Activated CD4-positive, alpha-beta T cell treated with anti-CD3 and anti-CD28 coated beads, Interleukin-2, amount 50 U/mL, for 16 hours (primary cell): ENCODE results near the gene KRTAP4-11.
"Not testable (repeated sequence)": the region's sequence is repeated elsewhere in the genome, so short reads cannot be mapped to it uniquely, and the experiment has no call there.

ENCODE experiments used
- DNase-seq: peaks from one replicate; pipeline ENCODE4 v3.0.0-alpha.2; 2020

KRTAP4-11 gene

GRCh38 chr17:41123292-41123990 is 5.3 kb upstream of the KRTAP4-11 start:
- DNase-seq = not testable (repeated sequence)

GRCh38 chr17:41121742-41122141 is 3.6 kb upstream of the KRTAP4-11 start:
- DNase-seq = no peak

- not testable (repeated sequence) for DNase-seq
These were observed 1.8 kb upstream of the KRTAP4-11 start for GRCh38 chr17:41119696-41120690.

GRCh38 chr17:41118721-41119120 is 548 bp upstream of the KRTAP4-11 start:
- no peak for DNase-seq

- no peak for DNase-seq
These were observed 1.9 kb downstream of the KRTAP4-11 start for GRCh38 chr17:41116297-41116696.

- DNase-seq = no peak
These were observed 6.9 kb downstream of the KRTAP4-11 start for GRCh38 chr17:41111151-41111885.

GRCh38 chr17:41108728-41109386 is 9.3 kb downstream of the KRTAP4-11 start:
- not testable (repeated sequence) for DNase-seq

GRCh38 chr17:41107941-41108450 is 10.2 kb downstream of the KRTAP4-11 start:
- no peak for DNase-seq

GRCh38 chr17:41105347-41105746 is 12.8 kb downstream of the KRTAP4-11 start, which contains the start of gene KRTAP4-9:
TSS of gene KRTAP4-9 (plus strand) at chr17:41105389. CDS start at chr17:41105389, 0 bp downstream.
- not testable (repeated sequence) for DNase-seq

GRCh38 chr17:41104386-41105038 is 13.7 kb downstream of the KRTAP4-11 start:
- not testable (repeated sequence) for DNase-seq

- DNase-seq = no peak
These were observed 14.3 kb downstream of the KRTAP4-11 start for GRCh38 chr17:41103896-41104295.

- DNase-seq = no peak
These were observed 16.4 kb downstream of the KRTAP4-11 start, which contains the start of gene KRTAP4-16 for GRCh38 chr17:41101586-41102259. TSS of gene KRTAP4-16 (minus strand) at chr17:41102209. CDS start at chr17:41102209, 0 bp downstream.

GRCh38 chr17:41099682-41100480 is 18.3 kb downstream of the KRTAP4-11 start:
- DNase-seq = not testable (repeated sequence)

GRCh38 chr17:41098481-41098880 is 19.7 kb downstream of the KRTAP4-11 start:
- no peak for DNase-seq

GRCh38 chr17:41098042-41098441 is 20.1 kb downstream of the KRTAP4-11 start, which contains the start of gene KRTAP4-8:
TSS of gene KRTAP4-8 (minus strand) at chr17:41098142. CDS start at chr17:41098084, 58 bp downstream.
- no peak for DNase-seq

- no peak for DNase-seq
These were observed 22.1 kb downstream of the KRTAP4-11 start for GRCh38 chr17:41096055-41096454.

- DNase-seq = not testable (repeated sequence)
These were observed 29.3 kb downstream of the KRTAP4-11 start for GRCh38 chr17:41088760-41089352.

GRCh38 chr17:41084100-41084856 is 33.9 kb downstream of the KRTAP4-11 start, which contains the start of gene KRTAP4-7:
TSS of gene KRTAP4-7 (plus strand) at chr17:41084150. CDS start at chr17:41084207, 57 bp downstream.
- DNase-seq = not testable (repeated sequence)
